ENCODE measurements around the gene ENHO. TPM values are rescaled to one million over a fixed set of nuclear protein-coding genes. Genes with fewer than 3 reads are reported as not detected.

The ENHO gene
- polyA plus RNA-seq, 1 donor (not counting 4 experiments of a cell fraction or from before 2014, with no cell fraction given) = not detected

- dilution Hi-C loops (cut with MboI; ENCODE audit: extremely low pct_ligation_motif_present, low sequenced_read_pairs) = no loop called here
- no peaks in the 10 kb centered on the region for H3K9me1 ChIP-seq (ENCODE audit: control insufficient read depth, extremely low read depth, insufficient read depth, low read length)
- no peaks in the 10 kb centered on the region for H3K36me3 ChIP-seq (ENCODE audit: control insufficient read depth in 2 of 2, extremely low read depth in 1 of 2, insufficient read depth in 2 of 2, low read length in 2 of 2)
- H4K20me1 ChIP-seq (ENCODE audit: control insufficient read depth, extremely low read depth, insufficient read depth, low read length) = no peaks in the 10 kb centered on the region
- FAIRE-seq (no peak), DNase-seq (ENCODE audit: low read depth, low spot score) (no peak)
- H3K4me3 ChIP-seq (ENCODE audit: control insufficient read depth in 2 of 3, extremely low read depth in 1 of 3, insufficient read depth in 2 of 3, low read depth in 1 of 3, low read length in 3 of 3) = no peak overlapping the region
- H3K9me3 ChIP-seq (ENCODE audit: control insufficient read depth, low read depth, low read length) = no peaks in the 10 kb centered on the region
- no peak overlapping the region for H3K9ac ChIP-seq (ENCODE audit: control insufficient read depth, extremely low read depth, insufficient read depth, low read length)
- no peak for TF ChIP-seq EZH2 (IDR thresholded peaks at IDR 0.05; ENCODE audit: low read length)
- TF ChIP-seq, protein P1, sequence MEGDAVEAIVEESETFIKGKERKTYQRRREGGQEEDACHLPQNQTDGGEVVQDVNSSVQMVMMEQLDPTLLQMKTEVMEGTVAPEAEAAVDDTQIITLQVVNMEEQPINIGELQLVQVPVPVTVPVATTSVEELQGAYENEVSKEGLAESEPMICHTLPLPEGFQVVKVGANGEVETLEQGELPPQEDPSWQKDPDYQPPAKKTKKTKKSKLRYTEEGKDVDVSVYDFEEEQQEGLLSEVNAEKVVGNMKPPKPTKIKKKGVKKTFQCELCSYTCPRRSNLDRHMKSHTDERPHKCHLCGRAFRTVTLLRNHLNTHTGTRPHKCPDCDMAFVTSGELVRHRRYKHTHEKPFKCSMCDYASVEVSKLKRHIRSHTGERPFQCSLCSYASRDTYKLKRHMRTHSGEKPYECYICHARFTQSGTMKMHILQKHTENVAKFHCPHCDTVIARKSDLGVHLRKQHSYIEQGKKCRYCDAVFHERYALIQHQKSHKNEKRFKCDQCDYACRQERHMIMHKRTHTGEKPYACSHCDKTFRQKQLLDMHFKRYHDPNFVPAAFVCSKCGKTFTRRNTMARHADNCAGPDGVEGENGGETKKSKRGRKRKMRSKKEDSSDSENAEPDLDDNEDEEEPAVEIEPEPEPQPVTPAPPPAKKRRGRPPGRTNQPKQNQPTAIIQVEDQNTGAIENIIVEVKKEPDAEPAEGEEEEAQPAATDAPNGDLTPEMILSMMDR (optimal IDR thresholded peaks at IDR 0.05 in 1 of 3, IDR thresholded peaks at IDR 0.05 in 1 of 3, conservative IDR thresholded peaks at IDR 0.05 in 1 of 3; ENCODE audit: extremely low read depth in 1 of 3, insufficient read depth in 2 of 3, low read length in 3 of 3) = no peak
- no peak overlapping the region for H3K27ac ChIP-seq (ENCODE audit: control insufficient read depth, insufficient read depth, low read length)
- peaks cover 39% of the 10 kb centered on the region for H3K27me3 ChIP-seq (ENCODE audit: control insufficient read depth, extremely low read depth, insufficient read depth, low read length)
- no peaks in the 10 kb centered on the region for H3K79me2 ChIP-seq (ENCODE audit: control insufficient read depth, insufficient read depth, low read length)
- no peak overlapping the region for H3K4me2 ChIP-seq (ENCODE audit: control insufficient read depth, extremely low read depth, insufficient read depth, low read depth, low read length)
- no peaks in the 10 kb centered on the region for H3K4me1 ChIP-seq (ENCODE audit: control insufficient read depth, extremely low read depth, insufficient read depth, low read length)
- H2AFZ ChIP-seq (ENCODE audit: control insufficient read depth, low read length) = no peak overlapping the region
These were observed 30.2 kb upstream of the ENHO start for GRCh38 chr9:34552986-34553385.

GRCh38 chr9:34552606-34552981 is 29.8 kb upstream of the ENHO start:
- H3K36me3 ChIP-seq (ENCODE audit: control insufficient read depth in 2 of 2, extremely low read depth in 1 of 2, insufficient read depth in 2 of 2, low read length in 2 of 2) = no peaks in the 10 kb centered on the region
- DNase-seq (ENCODE audit: low read depth, low spot score) (no peak), FAIRE-seq (no peak)
- no peaks in the 10 kb centered on the region for H3K4me1 ChIP-seq (ENCODE audit: control insufficient read depth, extremely low read depth, insufficient read depth, low read length)
- no peak overlapping the region for H3K4me2 ChIP-seq (ENCODE audit: control insufficient read depth, extremely low read depth, insufficient read depth, low read depth, low read length)
- no peaks in the 10 kb centered on the region for H3K9me1 ChIP-seq (ENCODE audit: control insufficient read depth, extremely low read depth, insufficient read depth, low read length)
- H3K4me3 ChIP-seq (ENCODE audit: control insufficient read depth in 2 of 3, extremely low read depth in 1 of 3, insufficient read depth in 2 of 3, low read depth in 1 of 3, low read length in 3 of 3) = no peak overlapping the region
- peaks cover under 1% of the 10 kb centered on the region for H4K20me1 ChIP-seq (ENCODE audit: control insufficient read depth, extremely low read depth, insufficient read depth, low read length)
- no peak overlapping the region for H3K9ac ChIP-seq (ENCODE audit: control insufficient read depth, extremely low read depth, insufficient read depth, low read length)
- dilution Hi-C loops (cut with MboI; ENCODE audit: extremely low pct_ligation_motif_present, low sequenced_read_pairs) = no loop called here
- TF ChIP-seq EZH2 (IDR thresholded peaks at IDR 0.05; ENCODE audit: low read length) = no peak
- TF ChIP-seq, protein P1 (optimal IDR thresholded peaks at IDR 0.05 in 1 of 3, IDR thresholded peaks at IDR 0.05 in 1 of 3, conservative IDR thresholded peaks at IDR 0.05 in 1 of 3; ENCODE audit: extremely low read depth in 1 of 3, insufficient read depth in 2 of 3, low read length in 3 of 3) = no peak
- H3K27me3 ChIP-seq (ENCODE audit: control insufficient read depth, extremely low read depth, insufficient read depth, low read length) = peaks cover 39% of the 10 kb centered on the region
- no peaks in the 10 kb centered on the region for H3K9me3 ChIP-seq (ENCODE audit: control insufficient read depth, low read depth, low read length)
- no peak overlapping the region for H3K27ac ChIP-seq (ENCODE audit: control insufficient read depth, insufficient read depth, low read length)
- H2AFZ ChIP-seq (ENCODE audit: control insufficient read depth, low read length) = no peak overlapping the region
- no peaks in the 10 kb centered on the region for H3K79me2 ChIP-seq (ENCODE audit: control insufficient read depth, insufficient read depth, low read length)

Measured in keratinocyte (primary cell).